A549 (cell line): ENCODE measurements around the gene TMCC2.

Experiments used
- CBX2 ChIP-seq: fragments of 200-600 bp; sonication (generic); IDR thresholded peaks from 2 replicates; pipeline ENCODE4 v1.6.1; 2016; ENCODE audit warnings: low read depth, mild to moderate bottlenecking, borderline replicate concordance
- EHF ChIP-seq: fragments of 250-450 bp; sonication (Bioruptor Pico); IDR thresholded peaks from 2 replicates; pipeline ENCODE4 v1.5.0; 2020; ENCODE audit warnings: mild to moderate bottlenecking
- ESRRA ChIP-seq: fragments of 150-350 bp; IDR thresholded peaks from 2 replicates; pipeline ENCODE4 v1.6.1; 2014; ENCODE audit warnings: mild to moderate bottlenecking, low read length, borderline replicate concordance
- KDM1A ChIP-seq: fragments of 200-600 bp; sonication (generic); IDR thresholded peaks from 2 replicates; pipeline ENCODE4 v1.6.1; 2016; ENCODE audit warnings: low read depth, mild to moderate bottlenecking
- MAFK ChIP-seq: fragments of 450-650 bp; IDR thresholded peaks from 2 replicates; pipeline ENCODE4 v1.6.1; 2014; ENCODE audit not compliant: partially characterized antibody
- NPAS2 ChIP-seq: fragments of 250-450 bp; sonication (Bioruptor Pico); IDR thresholded peaks from 2 replicates; pipeline ENCODE4 v1.8.0; 2022; ENCODE audit warnings: mild to moderate bottlenecking, moderate library complexity, borderline replicate concordance
- NR3C1 ChIP-seq: fragments of >200 bp; sonication (Bioruptor Twin); formaldehyde crosslinking; IDR thresholded peaks from 3 replicates; pipeline ENCODE4 v1.6.1; 2017
- POLR2A ChIP-seq: IDR thresholded peaks from 2 replicates; pipeline ENCODE4 v1.6.1; 2012; ENCODE audit warnings: mild to moderate bottlenecking, low read length
- POLR2AphosphoS2 ChIP-seq: conservative IDR thresholded peaks from 2 replicates; pipeline ENCODE4 v1.6.1; 2012; ENCODE audit warnings: low read length, improper control_type of control experiment, inconsistent platforms
- REST ChIP-seq: fragments of 200-600 bp; sonication (generic); IDR thresholded peaks from 2 replicates; pipeline ENCODE4 v1.6.1; 2016; ENCODE audit warnings: antibody characterized with exemption, mild to moderate bottlenecking, moderate library complexity
- SREBF2 ChIP-seq: fragments of 450-650 bp; IDR thresholded peaks from 2 replicates; pipeline ENCODE4 v1.6.1; 2014; ENCODE audit warnings: mild to moderate bottlenecking, moderate library complexity
- USF2 ChIP-seq: fragments of 450-650 bp; IDR thresholded peaks from 2 replicates; pipeline ENCODE4 v1.6.1; 2014; ENCODE audit warnings: antibody characterized with exemption
- TF ChIP-seq, protein P1 (sequence below): fragments of >200 bp; sonication (Bioruptor Twin); formaldehyde crosslinking; IDR thresholded peaks from 3 replicates; pipeline ENCODE4 v1.5.1; 2016
- TF ChIP-seq, protein P2 (sequence below): IDR thresholded peaks from 2 replicates; pipeline ENCODE4 v1.6.1; 2012

GRCh38 chr1:205216588-205216987 lies 11.2 kb upstream of the TMCC2 start:
- TF ChIP-seq, protein P1, sequence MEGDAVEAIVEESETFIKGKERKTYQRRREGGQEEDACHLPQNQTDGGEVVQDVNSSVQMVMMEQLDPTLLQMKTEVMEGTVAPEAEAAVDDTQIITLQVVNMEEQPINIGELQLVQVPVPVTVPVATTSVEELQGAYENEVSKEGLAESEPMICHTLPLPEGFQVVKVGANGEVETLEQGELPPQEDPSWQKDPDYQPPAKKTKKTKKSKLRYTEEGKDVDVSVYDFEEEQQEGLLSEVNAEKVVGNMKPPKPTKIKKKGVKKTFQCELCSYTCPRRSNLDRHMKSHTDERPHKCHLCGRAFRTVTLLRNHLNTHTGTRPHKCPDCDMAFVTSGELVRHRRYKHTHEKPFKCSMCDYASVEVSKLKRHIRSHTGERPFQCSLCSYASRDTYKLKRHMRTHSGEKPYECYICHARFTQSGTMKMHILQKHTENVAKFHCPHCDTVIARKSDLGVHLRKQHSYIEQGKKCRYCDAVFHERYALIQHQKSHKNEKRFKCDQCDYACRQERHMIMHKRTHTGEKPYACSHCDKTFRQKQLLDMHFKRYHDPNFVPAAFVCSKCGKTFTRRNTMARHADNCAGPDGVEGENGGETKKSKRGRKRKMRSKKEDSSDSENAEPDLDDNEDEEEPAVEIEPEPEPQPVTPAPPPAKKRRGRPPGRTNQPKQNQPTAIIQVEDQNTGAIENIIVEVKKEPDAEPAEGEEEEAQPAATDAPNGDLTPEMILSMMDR = no peak
- TF ChIP-seq, protein P2, sequence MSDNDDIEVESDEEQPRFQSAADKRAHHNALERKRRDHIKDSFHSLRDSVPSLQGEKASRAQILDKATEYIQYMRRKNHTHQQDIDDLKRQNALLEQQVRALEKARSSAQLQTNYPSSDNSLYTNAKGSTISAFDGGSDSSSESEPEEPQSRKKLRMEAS = no peak
- TF ChIP-seq REST (no peak), POLR2A (no peak), CBX2 (no peak), KDM1A (no peak), ESRRA (no peak), EHF (CRISPR knock-in tag) (no peak), MAFK (no peak), NPAS2 (no peak), NR3C1 (no peak), POLR2AphosphoS2 (no peak), USF2 (no peak), SREBF2 (no peak)
